Activated T-cell treated with anti-CD3 and anti-CD28 coated beads for 4 hours (primary cell): ENCODE data around the gene NR2F1-AS1.

Source experiments
- DNase-seq: peaks from one replicate; pipeline ENCODE4 v3.0.0-alpha.2; 2020

Gene NR2F1-AS1

DNA sequence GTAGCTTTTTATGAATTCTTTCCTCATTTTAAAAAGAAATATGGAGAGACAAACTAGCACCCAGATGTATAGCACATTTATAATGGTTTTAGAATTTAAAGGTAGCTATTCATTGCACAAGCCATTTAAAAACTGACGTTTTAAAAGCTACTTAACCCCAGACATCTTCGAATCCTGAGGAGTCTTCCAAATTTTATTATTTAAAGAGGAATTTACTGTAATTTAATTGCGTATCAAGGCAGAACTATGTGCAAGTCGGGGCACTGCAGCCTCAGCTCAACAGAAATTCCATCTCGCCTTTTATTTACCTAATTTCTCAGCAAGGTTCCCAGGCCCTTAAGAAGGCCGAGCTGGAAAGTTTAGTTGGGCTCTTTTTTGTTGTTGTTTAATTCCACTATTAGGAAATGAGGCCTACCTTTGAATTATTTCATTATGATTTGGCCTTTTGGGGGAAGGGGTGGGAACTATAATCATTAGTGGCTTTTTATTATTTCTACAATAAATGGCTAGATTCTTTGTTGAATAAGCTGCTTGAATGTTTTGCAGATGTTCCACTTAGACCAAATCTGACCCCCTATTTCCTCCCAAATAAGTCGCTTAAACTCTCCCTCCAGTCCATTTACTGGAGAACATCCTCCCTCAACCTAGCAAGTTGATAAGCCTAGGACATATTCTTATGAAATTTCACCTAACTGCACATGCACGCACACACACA is 22.2 kb upstream of the NR2F1-AS1 start:
- DNase-seq: no peak

DNA sequence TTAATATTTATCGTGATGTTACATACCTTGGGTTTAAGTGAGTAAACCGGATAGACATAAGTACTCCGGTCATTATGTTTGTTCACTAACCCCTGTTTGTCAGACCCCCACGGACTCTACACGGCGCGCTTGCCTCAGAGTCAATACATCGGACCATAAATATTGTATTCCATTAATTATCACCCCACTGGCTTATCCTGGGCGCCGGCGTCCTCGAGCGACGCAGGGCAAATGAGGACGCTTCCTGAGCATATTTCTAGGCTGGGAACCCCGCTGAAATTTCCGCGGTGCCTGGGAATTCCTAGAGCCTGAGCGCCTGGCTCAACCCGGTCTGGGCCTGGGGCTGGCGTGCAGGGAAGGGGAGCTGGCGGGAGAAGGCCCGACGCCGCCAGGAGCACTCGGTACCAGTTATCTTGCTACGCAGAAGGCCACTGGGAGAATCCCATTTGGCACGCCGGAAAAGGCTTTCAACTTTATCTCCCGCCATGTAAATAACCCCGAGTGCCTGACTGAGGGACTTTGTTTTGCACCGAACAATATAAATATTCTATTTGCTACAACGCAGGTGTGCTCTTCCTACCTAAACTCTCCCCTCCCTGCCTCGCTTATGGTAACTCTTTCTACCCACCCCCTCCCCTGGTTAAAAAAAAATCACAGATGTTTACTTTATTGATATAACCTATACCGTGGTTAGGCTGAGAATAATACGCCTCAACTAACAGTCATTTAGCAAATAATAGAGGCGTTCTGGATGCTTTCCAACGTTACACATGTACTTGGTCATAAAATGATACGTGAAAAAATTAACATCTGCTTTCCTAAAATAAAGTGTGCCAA is 21.4 kb upstream of the NR2F1-AS1 start:
- DNase-seq: no peak

DNA sequence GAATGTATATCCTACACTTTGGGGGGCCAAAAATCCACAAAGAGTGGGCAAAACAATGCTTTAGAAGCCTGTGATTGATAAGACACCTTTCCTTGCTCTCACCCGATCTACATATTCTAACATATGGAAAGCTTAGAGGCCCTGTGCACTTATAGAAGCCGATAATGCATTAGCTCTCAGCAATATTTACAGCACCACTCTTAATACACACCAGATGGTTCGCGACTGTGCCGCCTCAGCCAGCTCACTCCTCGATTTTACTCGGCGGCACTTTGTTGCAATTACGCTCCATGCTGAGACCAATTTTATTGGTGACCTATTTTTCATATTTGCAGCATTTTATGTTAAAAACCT is 20.8 kb upstream of the NR2F1-AS1 start:
- no peak for DNase-seq

DNA sequence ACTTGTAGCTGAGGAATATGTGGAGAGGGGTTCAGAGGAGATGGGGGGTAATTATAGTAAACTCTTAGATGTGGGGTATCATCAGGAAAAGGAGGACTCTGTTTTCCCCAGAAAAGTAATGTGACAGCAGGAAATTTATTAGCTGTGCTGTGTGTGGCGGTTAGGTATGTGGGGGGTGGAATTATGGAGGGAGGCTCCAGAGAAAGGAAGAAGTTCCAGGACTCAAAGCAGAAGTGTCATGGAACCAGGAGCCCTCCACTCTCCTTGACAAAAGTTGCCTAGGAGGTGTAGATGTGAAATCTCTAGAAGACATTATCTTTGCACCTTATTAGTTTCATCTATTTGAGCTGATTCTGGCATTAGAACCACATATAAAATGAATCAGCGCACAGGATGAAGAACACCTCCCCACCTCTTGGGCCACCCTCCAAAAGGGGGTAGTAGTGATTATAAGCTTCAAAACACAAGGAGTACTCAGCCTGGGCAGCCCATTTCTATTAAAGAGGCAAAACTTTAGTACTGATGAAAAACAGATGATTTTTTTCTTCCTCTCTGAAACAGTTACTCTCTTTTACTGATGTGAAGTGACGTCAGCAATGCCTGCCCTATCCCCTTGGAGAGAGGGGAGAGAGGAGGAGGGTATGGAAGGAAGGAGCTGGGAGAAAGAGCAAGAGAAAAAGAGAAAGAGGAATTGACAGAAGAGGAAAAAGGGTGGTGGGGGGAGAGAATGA is 20.2 kb upstream of the NR2F1-AS1 start:
- no peak for DNase-seq

DNA sequence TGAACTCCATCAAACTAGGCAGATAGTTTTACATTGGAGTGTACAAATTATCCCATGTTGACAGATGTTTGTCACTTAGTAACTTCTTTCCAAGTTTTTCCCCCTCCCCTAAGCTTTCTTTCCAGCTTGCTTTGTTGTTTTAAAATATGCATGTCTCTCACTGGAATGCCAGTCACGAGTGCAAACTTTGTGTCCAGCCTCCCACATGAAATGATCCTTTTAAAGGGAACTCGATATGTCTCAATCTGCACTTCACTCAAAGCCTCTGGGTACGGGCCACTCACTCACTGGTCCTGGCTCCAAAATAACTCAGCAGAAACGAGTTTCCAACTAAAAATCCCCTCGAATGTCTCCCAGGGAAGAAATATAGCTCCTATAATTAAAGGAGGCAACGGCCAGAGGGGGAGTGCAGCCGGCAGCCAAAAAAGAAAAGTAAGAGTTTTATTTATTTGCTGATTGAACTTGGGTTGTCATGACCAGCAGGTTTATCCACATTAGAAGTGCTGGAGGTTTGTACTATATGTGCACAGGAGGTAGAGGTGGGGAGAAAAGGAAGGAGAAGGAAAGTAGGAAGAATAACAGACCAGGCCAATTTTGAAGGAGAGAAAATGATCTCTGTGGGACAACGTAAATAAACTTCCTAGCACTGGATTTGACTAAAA is 19.5 kb upstream of the NR2F1-AS1 start:
- no peak for DNase-seq

DNA sequence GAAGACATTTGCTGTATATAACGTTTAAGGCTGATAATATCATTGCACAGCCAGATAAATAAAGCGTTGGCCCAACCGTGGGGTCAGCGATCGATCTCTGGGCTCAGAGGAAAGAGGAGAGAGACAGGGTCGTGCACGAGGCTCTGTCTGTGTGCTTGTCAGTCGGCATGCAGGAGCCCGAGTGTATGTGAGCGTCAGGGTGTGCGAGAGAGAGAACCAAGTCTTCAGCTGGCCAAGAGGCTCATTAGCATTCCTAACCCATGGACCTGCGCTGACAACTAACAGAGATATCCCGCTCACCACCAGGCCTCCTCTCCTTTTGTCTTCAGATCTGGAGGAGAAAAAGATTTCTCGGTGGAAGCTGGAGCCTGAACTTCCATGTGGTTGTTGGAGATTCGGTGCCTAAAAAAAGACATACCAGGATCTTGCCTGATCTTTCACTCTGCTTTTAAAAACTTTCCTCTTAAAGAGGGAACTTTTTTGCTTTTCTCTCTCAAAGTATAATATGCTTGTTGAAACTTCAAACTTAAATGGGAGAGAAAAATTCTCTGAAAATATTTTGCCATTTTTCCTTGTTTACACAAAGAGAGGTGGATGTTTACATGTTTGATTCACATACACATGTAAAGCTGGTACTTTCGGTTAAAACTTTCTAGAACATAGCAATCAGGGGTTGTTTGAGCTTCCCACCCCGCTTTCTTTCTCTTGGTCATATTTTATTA is 18.5 kb upstream of the NR2F1-AS1 start:
- no peak for DNase-seq

DNA sequence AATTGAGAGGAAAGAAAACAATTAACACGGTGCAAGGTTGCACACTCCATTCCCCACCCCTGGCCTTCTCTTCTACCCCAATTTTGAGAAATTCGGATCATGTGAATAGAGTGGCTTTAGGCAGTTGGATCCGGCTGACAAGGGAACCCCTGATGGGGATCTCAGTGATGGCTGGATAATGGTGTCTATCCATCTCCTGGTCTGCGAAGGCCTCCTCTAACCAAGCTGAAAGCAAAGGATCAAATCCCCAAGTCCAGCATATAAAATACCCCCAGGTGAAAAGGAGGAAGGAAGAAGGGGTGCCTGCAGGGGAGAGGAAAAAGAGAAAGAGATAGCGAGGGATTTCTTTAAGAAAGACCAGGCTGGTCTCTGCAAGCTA is 18.0 kb upstream of the NR2F1-AS1 start:
- DNase-seq: no peak

DNA sequence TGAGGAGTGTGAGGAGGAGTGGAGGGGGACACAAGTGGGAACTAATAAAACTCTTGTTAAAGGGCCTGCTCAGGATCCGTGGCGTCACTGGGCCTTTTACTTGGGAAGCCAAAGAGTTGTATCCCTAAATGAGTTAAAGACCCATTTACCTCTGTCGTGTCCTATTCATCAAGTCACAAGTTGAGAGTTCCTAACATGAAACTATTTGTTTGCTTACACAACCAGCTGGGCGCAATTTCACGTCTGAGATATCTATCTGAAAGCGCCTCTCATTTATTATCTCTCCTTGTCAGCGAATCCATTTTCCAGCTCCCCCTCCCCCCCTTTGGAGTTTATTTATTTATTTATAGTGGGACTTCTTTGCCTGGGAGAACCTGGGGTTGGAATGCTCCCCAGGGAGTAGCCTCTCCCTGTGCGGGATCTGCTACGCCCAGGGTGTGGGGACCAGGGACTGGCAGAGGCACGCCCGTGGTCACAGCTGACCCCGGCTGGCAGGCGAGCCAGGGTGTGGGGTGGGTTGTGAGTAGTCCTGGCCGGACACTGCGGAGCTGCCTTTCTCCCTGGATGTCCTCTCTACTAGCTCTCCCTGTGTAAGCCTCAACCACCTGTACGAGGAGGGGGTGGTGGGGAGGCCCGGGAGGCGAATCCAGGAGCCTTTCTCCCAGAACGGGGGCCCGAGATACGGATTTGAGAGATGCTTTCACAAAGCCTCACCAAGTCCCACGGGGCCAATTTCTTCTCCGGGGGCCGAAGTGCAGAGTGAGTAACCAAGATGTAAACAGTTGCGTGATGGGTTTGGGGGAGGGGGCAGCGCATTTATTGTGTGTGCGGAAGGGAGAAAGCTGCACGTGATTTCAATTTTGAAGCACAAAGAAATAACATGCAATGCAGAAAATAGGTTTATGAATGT is 17.3 kb upstream of the NR2F1-AS1 start:
- no peak for DNase-seq

DNA sequence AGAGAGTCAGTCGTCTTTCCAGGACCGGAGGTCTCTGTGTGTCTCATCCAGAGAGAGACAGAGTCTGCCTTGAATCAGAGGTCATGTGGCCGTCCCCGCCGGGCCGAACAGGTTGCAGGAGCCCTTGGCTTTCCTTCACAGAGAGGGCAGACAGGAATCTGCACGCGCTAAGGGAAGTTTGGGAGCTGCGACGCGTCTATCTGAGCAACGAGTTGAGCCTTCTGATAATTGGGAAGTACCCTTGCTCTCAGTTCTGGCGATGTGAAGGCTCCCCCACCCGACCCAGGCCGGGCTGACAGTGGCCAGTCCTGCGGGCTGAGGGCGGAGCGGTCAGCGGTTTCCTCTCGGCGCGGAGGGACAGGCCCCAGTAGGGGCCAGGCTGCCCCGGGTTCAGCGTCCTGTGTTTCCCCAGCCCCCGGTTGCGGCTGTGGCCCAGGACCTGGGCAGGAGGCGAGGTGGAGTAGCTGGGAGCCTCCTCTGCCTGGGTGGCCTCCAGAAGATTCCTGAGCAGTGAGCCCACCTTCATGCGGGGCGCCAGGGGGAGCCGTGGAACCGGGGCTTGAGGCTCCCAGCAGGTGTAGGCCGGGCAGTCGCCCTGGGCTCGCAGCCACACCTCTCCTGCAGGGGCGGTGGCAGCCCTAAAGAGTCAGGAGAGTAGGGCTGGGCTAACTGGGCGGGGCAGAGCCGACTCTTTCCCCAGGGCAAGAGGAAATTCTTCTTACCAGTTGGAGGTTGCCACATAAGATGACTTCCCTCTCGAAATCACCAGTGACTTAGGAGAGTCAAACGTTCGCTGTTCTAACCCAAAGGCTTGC is 15.9 kb upstream of the NR2F1-AS1 start:
- no peak for DNase-seq

DNA sequence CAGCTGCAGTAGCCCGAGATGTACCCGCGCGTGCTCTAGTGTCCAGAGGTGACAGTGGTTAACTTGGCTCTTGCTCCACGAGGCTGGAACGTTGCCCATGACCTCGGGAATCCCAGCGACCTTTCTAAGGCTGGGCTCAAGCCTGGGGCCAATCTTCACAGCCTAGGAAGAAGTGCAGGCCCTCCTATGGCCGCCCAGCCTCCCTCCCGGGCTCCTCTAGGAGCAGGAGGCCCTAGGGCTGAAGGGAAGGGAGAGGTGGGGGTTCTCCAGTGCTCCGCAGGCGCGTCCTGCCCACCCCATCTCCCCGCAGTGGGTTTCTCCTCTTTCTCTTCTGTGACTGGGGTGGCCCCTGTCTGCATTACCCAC is 15.3 kb upstream of the NR2F1-AS1 start:
- DNase-seq: no peak

DNA sequence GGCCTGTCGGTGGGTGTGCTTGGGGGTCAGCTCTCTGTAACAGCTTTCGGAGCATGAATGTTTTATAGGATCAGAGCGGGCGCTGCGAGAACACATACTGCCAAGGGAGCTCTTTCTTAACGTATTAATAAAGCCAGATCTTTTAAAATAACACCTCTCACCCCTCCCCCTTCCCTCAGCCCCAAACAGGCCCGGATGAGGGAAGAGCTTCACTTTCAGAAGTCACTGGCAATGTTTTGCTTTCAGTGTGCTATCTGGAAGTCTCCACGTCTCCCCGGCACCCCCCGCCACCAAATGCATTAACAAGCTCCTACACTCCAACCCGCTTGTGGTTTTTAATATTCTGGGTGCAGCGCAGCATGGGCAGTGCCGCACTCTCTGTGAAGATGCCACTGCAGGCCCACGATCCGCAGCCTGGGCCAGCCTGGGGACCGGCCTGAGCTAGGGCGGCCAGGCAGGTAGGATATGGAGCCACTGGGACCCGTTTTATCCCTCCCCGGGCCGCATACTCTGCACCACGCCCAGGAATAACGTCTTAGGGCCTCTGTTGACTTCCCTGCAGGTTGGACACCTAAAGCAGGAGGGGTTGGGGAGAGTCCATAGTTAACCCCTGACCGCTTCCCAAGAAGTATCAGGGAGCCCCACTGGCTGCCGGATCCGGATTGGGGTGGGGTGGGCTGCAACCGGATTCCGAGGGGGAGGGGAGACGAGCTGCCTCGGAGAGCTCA is 14.6 kb upstream of the NR2F1-AS1 start:
- no peak for DNase-seq

DNA sequence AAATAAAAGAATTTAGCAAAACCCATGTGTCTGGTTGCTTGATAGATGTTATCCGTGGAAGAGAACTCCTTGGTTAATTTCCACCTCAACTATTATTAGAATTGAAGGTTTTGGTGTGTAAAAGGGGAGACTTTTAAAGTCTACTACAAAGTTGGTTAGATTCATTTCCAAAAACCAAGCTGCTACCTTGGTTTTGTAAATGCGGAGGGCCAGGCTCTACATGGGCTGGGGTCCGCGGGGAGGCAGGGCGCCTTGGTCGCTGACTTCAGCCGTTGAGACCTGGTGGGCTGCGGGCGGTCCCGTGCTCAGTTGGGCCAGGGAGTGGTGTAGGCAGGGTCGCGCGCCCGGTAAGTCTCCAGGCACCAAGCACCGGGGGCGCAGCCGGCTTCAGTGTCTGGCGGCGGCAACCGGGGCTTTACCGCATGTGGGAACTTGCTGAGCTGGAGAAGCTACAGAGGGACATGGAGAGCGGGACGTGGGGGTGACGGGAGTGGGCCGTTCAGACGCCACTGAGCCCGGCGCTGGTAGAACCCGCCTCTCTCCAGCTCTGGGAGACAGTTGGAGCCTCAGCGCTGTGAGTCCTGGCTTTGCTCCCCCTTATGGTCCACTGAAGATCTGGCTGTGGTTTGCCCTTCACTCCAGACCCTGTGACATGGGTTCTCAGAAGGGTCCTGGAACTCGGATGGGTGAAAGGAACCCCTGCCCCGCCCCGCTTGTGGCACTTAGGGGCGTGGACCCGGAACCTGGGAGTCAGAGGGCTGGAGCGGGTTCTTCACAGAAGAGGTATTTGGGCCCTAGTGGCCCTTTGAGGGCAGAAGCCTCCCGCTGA is 13.8 kb upstream of the NR2F1-AS1 start:
- DNase-seq: no peak

DNA sequence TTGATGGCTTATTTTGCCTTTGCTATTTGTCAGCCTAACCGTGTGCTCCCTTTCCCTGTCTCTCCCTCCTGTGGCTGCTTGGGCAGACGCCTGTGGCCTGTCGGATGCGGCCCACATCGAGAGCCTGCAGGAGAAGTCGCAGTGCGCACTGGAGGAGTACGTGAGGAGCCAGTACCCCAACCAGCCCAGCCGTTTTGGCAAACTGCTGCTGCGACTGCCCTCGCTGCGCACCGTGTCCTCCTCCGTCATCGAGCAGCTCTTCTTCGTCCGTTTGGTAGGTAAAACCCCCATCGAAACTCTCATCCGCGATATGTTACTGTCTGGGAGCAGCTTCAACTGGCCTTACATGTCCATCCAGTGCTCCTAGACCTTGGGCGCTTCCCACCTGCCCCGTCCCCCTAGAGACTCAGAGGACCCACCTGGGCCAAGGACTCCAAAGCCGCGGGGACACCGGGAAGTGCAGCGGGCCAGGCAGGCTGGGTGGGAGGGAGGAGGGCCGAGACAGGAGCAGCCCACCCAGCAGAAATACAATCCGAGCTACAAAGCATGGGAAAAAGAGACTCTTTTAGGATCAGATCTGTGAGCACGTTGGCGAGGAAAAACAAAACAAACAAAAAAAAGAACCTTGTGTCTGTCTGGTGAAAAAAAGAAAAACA is 12.6 kb upstream of the NR2F1-AS1 start:
- no peak for DNase-seq

DNA sequence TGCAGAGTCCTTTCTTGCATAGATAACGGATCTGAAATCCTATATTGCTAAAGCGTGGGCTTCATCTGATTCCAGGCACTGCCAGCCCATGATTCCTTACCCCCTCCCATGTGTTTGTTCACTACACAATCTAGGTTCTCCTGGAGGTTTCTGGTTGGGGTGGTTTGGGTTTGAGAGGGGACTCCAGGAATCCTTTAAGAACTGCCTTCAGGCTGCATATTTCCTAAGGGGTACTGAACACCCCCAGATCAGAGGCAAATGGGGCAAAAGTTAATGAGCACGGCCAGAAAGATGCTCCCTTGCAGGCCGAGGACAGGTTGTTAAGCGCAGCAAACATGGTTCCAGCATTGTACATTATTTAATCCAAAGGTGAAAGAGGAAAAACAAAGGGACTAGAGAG is 11.9 kb upstream of the NR2F1-AS1 start:
- no peak for DNase-seq

DNA sequence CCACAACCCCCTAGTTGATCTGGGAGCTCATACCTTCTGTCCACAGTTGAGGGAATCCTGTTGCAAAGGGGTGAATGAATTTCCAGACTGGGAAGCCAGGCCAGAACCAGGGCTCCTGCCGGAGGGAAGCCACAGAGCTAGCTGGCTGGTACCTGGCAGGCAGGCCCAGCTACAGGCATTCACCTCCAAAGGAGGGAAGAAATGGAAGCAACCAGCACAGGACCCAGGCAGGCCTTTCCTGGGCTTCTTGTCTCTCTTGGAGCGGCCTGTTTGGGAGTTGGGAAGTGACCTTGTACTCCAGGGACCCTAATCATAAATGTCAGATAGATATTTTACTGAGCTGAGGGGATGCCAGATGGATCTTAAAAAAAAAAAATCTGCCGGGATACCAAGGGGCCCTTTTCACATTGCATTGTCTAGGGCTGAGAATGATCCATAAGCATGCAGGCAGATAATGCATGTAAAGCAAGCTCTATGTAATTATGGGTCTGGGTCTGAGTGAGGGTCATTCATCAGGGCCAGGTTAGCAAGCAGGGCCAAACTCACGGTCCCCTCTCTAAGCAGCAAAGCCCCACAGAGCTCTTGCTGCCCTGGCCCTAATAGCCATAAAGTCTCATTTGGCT is 10.4 kb upstream of the NR2F1-AS1 start:
- DNase-seq: no peak

DNA sequence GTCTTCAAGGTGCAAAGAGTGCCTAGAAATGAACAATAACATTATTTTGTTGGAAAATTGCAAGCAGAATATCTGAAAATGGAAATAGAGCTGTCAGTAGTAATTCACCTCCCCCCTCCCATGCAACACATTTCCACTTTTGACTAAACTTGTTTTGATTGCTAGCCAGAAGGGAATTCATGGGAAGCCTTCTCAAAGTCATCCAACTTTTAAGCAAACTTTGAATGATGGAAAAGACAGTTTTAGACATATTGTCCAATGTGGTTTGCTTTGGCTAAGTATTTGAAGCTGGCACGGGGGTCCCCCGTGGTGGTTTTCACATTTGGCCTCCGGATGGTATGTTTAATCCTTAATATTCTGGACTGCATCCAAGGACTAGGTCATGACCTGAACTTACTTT is 9.5 kb upstream of the NR2F1-AS1 start:
- DNase-seq: no peak

DNA sequence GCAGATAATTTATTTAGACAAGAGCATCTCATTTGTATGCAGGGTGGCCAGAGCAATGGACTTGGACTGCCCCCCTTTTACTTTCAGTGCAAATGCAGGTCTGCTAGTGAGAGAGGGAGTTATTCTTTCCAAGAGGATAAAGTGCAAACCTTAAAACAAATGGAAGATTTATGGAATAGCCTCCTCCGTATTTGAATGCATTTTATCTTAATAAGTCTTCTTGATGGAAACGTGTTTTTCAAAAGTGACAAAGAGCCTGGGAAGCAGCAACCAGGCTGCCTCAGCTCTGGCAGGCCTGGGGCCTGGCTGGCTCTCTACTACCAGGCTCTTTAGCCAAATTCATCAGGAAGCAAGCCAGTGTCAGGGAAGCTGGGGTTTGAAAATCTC is 8.8 kb upstream of the NR2F1-AS1 start:
- no peak for DNase-seq
